CD4-positive, CD25-positive, alpha-beta regulatory T cell (primary cell): ENCODE data around the gene MYPN. TPM values are rescaled to one million over a fixed set of nuclear protein-coding genes. Genes with fewer than 3 reads are reported as not detected.
"Not testable (repeated sequence)": the region's sequence is repeated elsewhere in the genome, so short reads cannot be mapped to it uniquely, and the experiment has no call there.

Source experiments
- ATAC-seq, 2 donors: fragments of 150-1000 bp; cut with Tn5 transposase; one replicate each; pipeline ENCODE4 v1.10.0; 2021; ENCODE audit warnings: low read depth in 2 of 2, moderate number of reproducible peaks in 2 of 2, moderate library complexity in 1 of 2
- DNase-seq, 3 donors: peaks; one replicate each; pipeline versions ENCODE4 v3.0.0 to v3.0.0-alpha.2; 2012 to 2022; ENCODE audit warnings: mixed read lengths in 1 of 3
- H3K27ac ChIP-seq: one replicate; pipeline ENCODE4 v1.7.0; 2013; ENCODE audit warnings: mild to moderate bottlenecking, low read length; ENCODE audit not compliant: insufficient read depth, poor library complexity, severe bottlenecking
- H3K27me3 ChIP-seq: one replicate; pipeline ENCODE4 v1.7.0; 2013; ENCODE audit warnings: low read length; ENCODE audit not compliant: control insufficient read depth, insufficient read depth
- H3K36me3 ChIP-seq: one replicate; pipeline ENCODE4 v1.7.0; 2013; ENCODE audit warnings: mild to moderate bottlenecking, low read length, moderate library complexity; ENCODE audit not compliant: control insufficient read depth, insufficient read depth
- H3K4me1 ChIP-seq: 2 replicates; pipeline ENCODE4 v1.7.0; 2013; ENCODE audit warnings: mild to moderate bottlenecking, low read length; ENCODE audit not compliant: insufficient read depth, control insufficient read depth, poor library complexity, severe bottlenecking
- H3K4me3 ChIP-seq: one replicate; pipeline ENCODE4 v1.7.0; 2013; ENCODE audit warnings: low read depth, mild to moderate bottlenecking, low read length, moderate library complexity
- H3K9me3 ChIP-seq, 2 experiments: 1 replicate in 1 of 2; 2 replicates in 1 of 2; pipeline ENCODE4 v1.7.0; 2013; ENCODE audit warnings: low read length in 2 of 2, mild to moderate bottlenecking in 1 of 2, moderate library complexity in 1 of 2; ENCODE audit not compliant: control insufficient read depth in 2 of 2
- H3K27ac Mint-ChIP-seq, 3 donors: one replicate each; pipeline ENCODE4 v1.8.0; 2020 to 2022; ENCODE audit warnings: mild to moderate bottlenecking in 3 of 3, mixed read lengths in 3 of 3, moderate library complexity in 2 of 3
- H3K27me3 Mint-ChIP-seq: one replicate; pipeline ENCODE4 v1.8.0; 2022; ENCODE audit warnings: mild to moderate bottlenecking, mixed read lengths
- H3K36me3 Mint-ChIP-seq: one replicate; pipeline ENCODE4 v1.8.0; 2020; ENCODE audit warnings: mixed read lengths
- H3K4me1 Mint-ChIP-seq, 4 donors: one replicate each; pipeline ENCODE4 v1.8.0; 2020 to 2022; ENCODE audit warnings: mixed read lengths in 4 of 4, mild to moderate bottlenecking in 1 of 4
- H3K4me3 Mint-ChIP-seq, 4 donors: one replicate each; pipeline ENCODE4 v1.8.0; 2020 to 2022; ENCODE audit warnings: mild to moderate bottlenecking in 4 of 4, mixed read lengths in 4 of 4, moderate library complexity in 3 of 4
- H3K9me3 Mint-ChIP-seq, 7 donors: one replicate each; pipeline ENCODE4 v1.8.0; 2020 to 2022; ENCODE audit warnings: mixed read lengths in 7 of 7, mild to moderate bottlenecking in 3 of 7, moderate library complexity in 2 of 7
- polyA plus RNA-seq, 4 donors: library from polyadenylated mRNA; unstranded; fragments of 300-500 nt; fragmentation: Illumina TruSeq; gene quantifications; one replicate each; pipeline ENCODE4 v1.2.3, GENCODE V29; 2021
- total RNA-seq: library from RNA; stranded (reverse); gene quantifications from one replicate; pipeline ENCODE4 v1.2.3, GENCODE V29; 2022

Gene MYPN
- total and polyA plus RNA-seq, 5 donors from 2014 or later = not detected

DNA sequence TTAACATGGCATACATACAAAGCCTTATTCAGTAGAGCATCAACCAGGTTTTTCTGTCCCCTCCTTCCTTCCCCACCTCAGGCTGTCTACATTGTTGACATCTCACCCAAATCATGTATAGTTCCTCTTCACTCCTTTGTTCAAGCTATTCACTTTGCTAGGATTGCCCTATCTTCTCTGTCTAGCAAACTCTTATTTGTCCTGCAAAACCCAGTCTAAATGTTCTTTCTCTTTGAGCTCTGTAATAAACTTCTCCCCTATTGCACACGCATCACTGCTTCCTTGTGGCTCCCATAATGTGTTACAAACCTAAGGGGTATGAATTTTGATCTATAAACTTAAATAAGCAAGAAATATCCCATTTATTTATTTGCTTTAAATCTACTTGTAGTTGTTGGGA lies 36.8 kb downstream of the MYPN start:
- H3K27me3 ChIP-seq = peaks cover 5% of the 10 kb centered on the region
- no peaks in the 10 kb centered on the region for H3K9me3 ChIP-seq
- Mint-ChIP-seq H3K4me1 (no peaks in the 10 kb centered on the region), H3K4me3 (no peak overlapping the region), H3K27ac (no peak overlapping the region), H3K27me3 (peaks cover 24% of the 10 kb centered on the region), H3K9me3 (no peaks in the 10 kb centered on the region), H3K36me3 (no peaks in the 10 kb centered on the region)
- no peak for ATAC-seq
- no peak overlapping the region for H3K4me3 ChIP-seq
- H3K36me3 ChIP-seq = no peaks in the 10 kb centered on the region
- H3K27ac ChIP-seq = no peak overlapping the region
- no peak for DNase-seq
- no peaks in the 10 kb centered on the region for H3K4me1 ChIP-seq

DNA sequence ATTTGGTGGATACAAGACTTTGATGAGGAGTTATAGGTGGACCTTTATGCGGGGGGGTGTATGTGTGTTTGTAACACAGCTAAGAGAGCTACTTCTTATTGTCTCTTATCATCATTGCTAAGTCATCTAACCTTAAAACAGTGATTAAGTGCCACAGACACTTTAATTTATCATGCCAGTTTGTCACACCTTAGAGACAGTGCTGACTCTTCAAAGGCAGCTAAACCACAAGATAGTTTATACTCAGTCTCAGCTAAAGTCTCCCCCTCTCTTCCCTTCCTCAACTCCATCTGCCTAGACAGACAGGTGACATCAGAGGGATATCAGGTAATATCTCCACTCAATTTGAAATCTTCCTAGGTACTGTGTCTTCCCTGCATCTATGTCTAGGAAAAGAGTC lies 42.2 kb downstream of the MYPN start:
- Mint-ChIP-seq H3K36me3 (no peaks in the 10 kb centered on the region), H3K4me1 (peaks cover 0 to 2% (median 0%) of the 10 kb centered on the region in 4 donors), H3K27ac (peak overlapping the region in 1 of 3 donors; percentile 39), H3K9me3 (no peaks in the 10 kb centered on the region), H3K4me3 (no peak overlapping the region), H3K27me3 (peaks cover 43% of the 10 kb centered on the region)
- Histone ChIP-seq H3K36me3 (no peaks in the 10 kb centered on the region), H3K4me3 (no peak overlapping the region), H3K27ac (no peak overlapping the region), H3K27me3 (peaks cover 5% of the 10 kb centered on the region), H3K9me3 (no peaks in the 10 kb centered on the region), H3K4me1 (no peaks in the 10 kb centered on the region)
- DNase-seq (no peak), ATAC-seq (no peak)

DNA sequence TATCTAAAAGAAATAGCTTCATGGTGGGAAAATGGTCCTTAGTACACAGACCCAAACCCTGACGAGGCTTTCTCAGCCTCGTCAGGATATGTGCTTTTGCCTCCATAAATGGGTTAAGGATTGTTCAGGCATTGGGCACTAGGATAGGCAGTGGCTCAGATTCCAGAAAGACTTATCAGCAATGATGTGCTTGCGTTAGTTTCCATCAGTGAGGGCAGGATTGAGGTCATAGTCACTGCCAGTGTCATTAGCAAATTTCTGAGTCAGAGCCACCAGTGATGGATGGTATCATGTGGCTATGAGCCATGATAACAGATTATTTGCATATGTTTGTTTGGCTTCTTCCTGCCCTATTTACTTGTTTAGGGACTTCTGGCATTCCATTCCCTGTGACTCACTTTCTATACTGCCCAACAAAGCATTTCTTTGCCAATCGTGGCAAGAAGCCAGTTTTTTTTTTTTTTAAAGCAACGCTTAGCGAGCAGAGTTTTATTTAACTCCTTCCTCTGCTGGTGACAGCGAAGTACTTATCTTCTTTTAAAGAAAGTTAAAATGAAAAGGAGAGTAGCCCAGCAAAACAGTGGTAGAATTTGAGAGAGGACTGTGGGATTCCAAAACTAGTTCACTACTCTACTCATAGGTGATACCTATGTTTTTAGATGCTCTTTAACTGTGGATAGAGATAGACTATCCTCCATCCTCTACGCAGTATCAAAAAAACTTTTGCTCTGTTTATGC lies 44.4 kb downstream of the MYPN start:
- no peaks in the 10 kb centered on the region for H3K36me3 ChIP-seq
- Mint-ChIP-seq H3K4me3 (no peak overlapping the region), H3K36me3 (no peaks in the 10 kb centered on the region), H3K27me3 (peaks cover 43% of the 10 kb centered on the region), H3K4me1 (peaks cover 0 to 2% (median 0%) of the 10 kb centered on the region in 4 donors), H3K9me3 (no peaks in the 10 kb centered on the region), H3K27ac (no peak overlapping the region)
- DNase-seq (no peak), ATAC-seq (no peak)
- peaks cover 4% of the 10 kb centered on the region for H3K27me3 ChIP-seq
- no peaks in the 10 kb centered on the region for H3K9me3 ChIP-seq
- no peak overlapping the region for H3K27ac ChIP-seq
- no peak overlapping the region for H3K4me3 ChIP-seq
- no peaks in the 10 kb centered on the region for H3K4me1 ChIP-seq

GRCh38 chr10:68154211-68154497 lies 44.9 kb downstream of the MYPN start:
- no peak overlapping the region for H3K4me3 Mint-ChIP-seq
- no peak overlapping the region for H3K27ac Mint-ChIP-seq
- no peaks in the 10 kb centered on the region for H3K4me1 ChIP-seq
- H3K4me3 ChIP-seq = no peak overlapping the region
- H3K4me1 Mint-ChIP-seq = peaks cover 0 to 2% (median 0%) of the 10 kb centered on the region in 4 donors
- ATAC-seq (no peak), DNase-seq (no peak)
- H3K27ac ChIP-seq = no peak overlapping the region
- H3K36me3 ChIP-seq = no peaks in the 10 kb centered on the region
- H3K27me3 ChIP-seq = peaks cover 4% of the 10 kb centered on the region
- no peaks in the 10 kb centered on the region for H3K9me3 Mint-ChIP-seq
- no peaks in the 10 kb centered on the region for H3K36me3 Mint-ChIP-seq
- H3K27me3 Mint-ChIP-seq = peaks cover 43% of the 10 kb centered on the region
- H3K9me3 ChIP-seq = no peaks in the 10 kb centered on the region

GRCh38 chr10:68155615-68156210 lies 46.4 kb downstream of the MYPN start:
- H3K27ac ChIP-seq = no peak overlapping the region
- H3K4me1 ChIP-seq = no peaks in the 10 kb centered on the region
- H3K4me3 ChIP-seq = no peak overlapping the region
- no peak overlapping the region for H3K27ac Mint-ChIP-seq
- DNase-seq (no peak), ATAC-seq (no peak)
- H3K27me3 ChIP-seq = peaks cover 4% of the 10 kb centered on the region
- no peak overlapping the region for H3K4me3 Mint-ChIP-seq
- peaks cover 43% of the 10 kb centered on the region for H3K27me3 Mint-ChIP-seq
- H3K36me3 Mint-ChIP-seq = no peaks in the 10 kb centered on the region
- no peaks in the 10 kb centered on the region for H3K9me3 ChIP-seq
- no peaks in the 10 kb centered on the region for H3K36me3 ChIP-seq
- peaks cover 0 to 2% (median 0%) of the 10 kb centered on the region in 4 donors for H3K4me1 Mint-ChIP-seq
- H3K9me3 Mint-ChIP-seq = no peaks in the 10 kb centered on the region

GRCh38 chr10:68156373-68157185 lies 47.3 kb downstream of the MYPN start:
- H3K9me3 ChIP-seq = no peaks in the 10 kb centered on the region
- no peaks in the 10 kb centered on the region for H3K9me3 Mint-ChIP-seq
- no peak overlapping the region for H3K4me3 ChIP-seq
- peaks cover 35% of the 10 kb centered on the region for H3K27me3 Mint-ChIP-seq
- DNase-seq (peak; percentile 33 to 75 (median 55)), ATAC-seq (peak; percentile 42 to 67)
- H3K36me3 Mint-ChIP-seq = no peaks in the 10 kb centered on the region
- H3K4me1 ChIP-seq = no peaks in the 10 kb centered on the region
- no peak overlapping the region for H3K27ac ChIP-seq
- no peak overlapping the region for H3K27ac Mint-ChIP-seq
- no peaks in the 10 kb centered on the region for H3K36me3 ChIP-seq
- peaks cover 0 to 2% (median 0%) of the 10 kb centered on the region in 4 donors for H3K4me1 Mint-ChIP-seq
- H3K27me3 ChIP-seq = peaks cover 4% of the 10 kb centered on the region
- H3K4me3 Mint-ChIP-seq = no peak overlapping the region

DNA sequence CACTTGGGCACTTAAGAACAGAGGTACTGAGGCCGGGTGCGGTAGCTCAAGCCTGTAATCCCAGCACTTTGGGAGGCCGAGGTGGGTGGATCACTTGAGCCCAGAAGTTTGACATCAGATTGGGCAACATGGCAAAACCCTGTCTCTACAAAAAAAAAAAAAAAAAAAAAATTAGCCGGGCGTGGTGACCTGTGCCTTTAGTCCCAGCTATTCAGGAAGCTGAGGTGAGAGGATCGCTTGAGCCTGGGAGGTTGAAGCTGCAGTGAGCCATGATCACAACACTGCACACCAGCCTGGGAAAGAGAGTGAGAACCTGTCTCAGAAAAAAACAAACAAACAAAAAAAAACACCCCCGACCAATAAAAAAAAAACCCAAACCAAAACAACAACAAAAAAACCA lies 48.2 kb downstream of the MYPN start:
- H3K36me3 ChIP-seq, ATAC-seq, H3K4me1 ChIP-seq, H3K27ac Mint-ChIP-seq, H3K27ac ChIP-seq, H3K27me3 ChIP-seq, H3K4me3 Mint-ChIP-seq, H3K36me3 Mint-ChIP-seq, H3K9me3 ChIP-seq, H3K9me3 Mint-ChIP-seq, H3K4me3 ChIP-seq, H3K4me1 Mint-ChIP-seq, DNase-seq: not testable (repeated sequence)
- peaks cover 28% of the 10 kb centered on the region for H3K27me3 Mint-ChIP-seq
